WTC11 (cell line): ENCODE data around the gene PBX3. TPM values are rescaled to one million over a fixed set of nuclear protein-coding genes. Genes with fewer than 3 reads are reported as not detected.

Source experiments
- ATAC-seq: fragments of 200-7000 bp; cut with Tn5 transposase; 2 replicates; pipeline ENCODE4 v1.10.0; 2021; ENCODE audit warnings: mild to moderate bottlenecking, moderate library complexity
- CTCF ChIA-PET: fragments of 300-600 bp; sonication (Branson Sonifier 250); formaldehyde crosslinking; loops from one replicate; lab custom pipeline; 2021; ENCODE audit warnings: antibody characterized with exemption; lab: Charles Lee
- POLR2A ChIA-PET: fragments of 350-600 bp; sonication (Branson Sonifier 250); formaldehyde crosslinking; loops from one replicate; lab custom pipeline; 2021; ENCODE audit warnings: antibody characterized with exemption; lab: Charles Lee
- DNase-seq: peaks from one replicate; pipeline ENCODE4 v3.0.0; 2021; ENCODE audit warnings: low spot score
- H3K27ac Mint-ChIP-seq: 2 replicates; pipeline ENCODE4 v1.8.0; 2021; ENCODE audit warnings: mixed read lengths
- H3K27me3 Mint-ChIP-seq: 2 replicates; pipeline ENCODE4 v1.8.0; 2021; ENCODE audit warnings: low read depth, mild to moderate bottlenecking, moderate library complexity, mixed read lengths
- H3K36me3 Mint-ChIP-seq: 2 replicates; pipeline ENCODE4 v1.8.0; 2021; ENCODE audit warnings: mixed read lengths
- H3K4me1 Mint-ChIP-seq: 2 replicates; pipeline ENCODE4 v1.8.0; 2022; ENCODE audit warnings: mixed read lengths
- H3K4me3 Mint-ChIP-seq: 2 replicates; pipeline ENCODE4 v1.8.0; 2021; ENCODE audit warnings: mild to moderate bottlenecking, moderate library complexity, mixed read lengths
- H3K9me3 Mint-ChIP-seq: 2 replicates; pipeline ENCODE4 v1.8.0; 2021; ENCODE audit warnings: mixed read lengths
- CBFB ChIP-seq: sonication (generic); formaldehyde crosslinking; IDR thresholded peaks from 2 replicates; pipeline ENCODE4 v1.8.1; 2022; ENCODE audit warnings: mild to moderate bottlenecking, low read depth, missing genetic modification reagents
- CREM ChIP-seq: sonication (generic); formaldehyde crosslinking; IDR thresholded peaks from 2 replicates; pipeline ENCODE4 v1.8.1; 2022; ENCODE audit warnings: mild to moderate bottlenecking, missing genetic modification reagents, moderate library complexity
- HMGA2 ChIP-seq: fragments of 250-450 bp; sonication (Bioruptor Pico); IDR thresholded peaks from 2 replicates; pipeline ENCODE4 v1.4.0; 2021; ENCODE audit warnings: mild to moderate bottlenecking, moderate library complexity
- IRF2 ChIP-seq: sonication (generic); formaldehyde crosslinking; IDR thresholded peaks from 2 replicates; pipeline ENCODE4 v1.8.0; 2022; ENCODE audit warnings: low read depth, missing genetic modification reagents, borderline replicate concordance
- RELA ChIP-seq: sonication (generic); formaldehyde crosslinking; IDR thresholded peaks from 2 replicates; pipeline ENCODE4 v1.8.1; 2022; ENCODE audit warnings: missing genetic modification reagents, mild to moderate bottlenecking, borderline replicate concordance
- SP1 ChIP-seq: sonication (generic); formaldehyde crosslinking; conservative IDR thresholded peaks from 2 replicates; pipeline ENCODE4 v1.8.1; 2022; ENCODE audit warnings: missing genetic modification reagents
- TEAD4 ChIP-seq: sonication (generic); formaldehyde crosslinking; IDR thresholded peaks from 2 replicates; pipeline ENCODE4 v1.8.0; 2022; ENCODE audit warnings: mild to moderate bottlenecking, missing genetic modification reagents
- ZNF121 ChIP-seq: sonication (generic); formaldehyde crosslinking; IDR thresholded peaks from 2 replicates; pipeline ENCODE4 v1.8.0; 2023; ENCODE audit warnings: missing genetic modification reagents
- ZNF138 ChIP-seq: sonication (generic); formaldehyde crosslinking; conservative IDR thresholded peaks from 2 replicates; pipeline ENCODE4 v1.8.1; 2022; ENCODE audit warnings: mild to moderate bottlenecking, moderate library complexity, missing genetic modification reagents
- ZNF263 ChIP-seq: sonication (generic); formaldehyde crosslinking; IDR thresholded peaks from 2 replicates; pipeline ENCODE4 v1.8.1; 2022; ENCODE audit warnings: low read depth, mild to moderate bottlenecking, moderate library complexity, missing genetic modification reagents
- ZNF396 ChIP-seq: fragments of 250-450 bp; sonication (Bioruptor Pico); IDR thresholded peaks from 2 replicates; pipeline ENCODE4 v1.8.0; 2021; ENCODE audit warnings: mild to moderate bottlenecking, moderate library complexity, borderline replicate concordance
- ZNF416 ChIP-seq: fragments of 250-450 bp; sonication (Bioruptor Pico); IDR thresholded peaks from 2 replicates; pipeline ENCODE4 v1.9.0; 2021; ENCODE audit warnings: mild to moderate bottlenecking, inconsistent platforms
- ZNF671 ChIP-seq: fragments of 250-450 bp; sonication (Bioruptor Pico); IDR thresholded peaks from 2 replicates; pipeline ENCODE4 v1.8.0; 2021; ENCODE audit warnings: mild to moderate bottlenecking
- total RNA-seq: library from RNA; stranded (reverse); gene quantifications from 3 replicates; pipeline ENCODE4 v1.2.3, GENCODE V29; 2021
- TF ChIP-seq, protein P1 (sequence below): sonication (generic); formaldehyde crosslinking; IDR thresholded peaks from 2 replicates; pipeline ENCODE4 v1.8.1; 2023; ENCODE audit warnings: mild to moderate bottlenecking, missing genetic modification reagents, borderline replicate concordance
- TF ChIP-seq, protein P2 (sequence below): sonication (generic); formaldehyde crosslinking; IDR thresholded peaks from 2 replicates; pipeline ENCODE4 v1.8.1; 2022; ENCODE audit warnings: mild to moderate bottlenecking, missing genetic modification reagents, moderate library complexity, borderline replicate concordance
- TF ChIP-seq, protein P3 (sequence below): fragments of 250-450 bp; sonication (Bioruptor Pico); IDR thresholded peaks from 2 replicates; pipeline ENCODE4 v1.9.0; 2021; ENCODE audit warnings: mild to moderate bottlenecking
- TF ChIP-seq, protein P4 (sequence below): sonication (generic); formaldehyde crosslinking; IDR thresholded peaks from 2 replicates; pipeline ENCODE4 v1.8.0; 2022; ENCODE audit warnings: mild to moderate bottlenecking, missing genetic modification reagents
- TF ChIP-seq, protein P5 (sequence below): sonication (generic); formaldehyde crosslinking; IDR thresholded peaks from 2 replicates; pipeline ENCODE4 v1.8.0; 2022; ENCODE audit warnings: mild to moderate bottlenecking, missing genetic modification reagents
- TF ChIP-seq, protein P6 (sequence below): sonication (generic); formaldehyde crosslinking; IDR thresholded peaks from 2 replicates; pipeline ENCODE4 v1.8.1; 2023; ENCODE audit warnings: mild to moderate bottlenecking, missing genetic modification reagents, moderate library complexity
- TF ChIP-seq, protein P7 (sequence below): sonication (generic); formaldehyde crosslinking; IDR thresholded peaks from 2 replicates; pipeline ENCODE4 v1.8.0; 2023; ENCODE audit warnings: missing genetic modification reagents

The PBX3 gene
- total RNA-seq, 1 experiment from 2014 or later: 48.5 TPM

DNA sequence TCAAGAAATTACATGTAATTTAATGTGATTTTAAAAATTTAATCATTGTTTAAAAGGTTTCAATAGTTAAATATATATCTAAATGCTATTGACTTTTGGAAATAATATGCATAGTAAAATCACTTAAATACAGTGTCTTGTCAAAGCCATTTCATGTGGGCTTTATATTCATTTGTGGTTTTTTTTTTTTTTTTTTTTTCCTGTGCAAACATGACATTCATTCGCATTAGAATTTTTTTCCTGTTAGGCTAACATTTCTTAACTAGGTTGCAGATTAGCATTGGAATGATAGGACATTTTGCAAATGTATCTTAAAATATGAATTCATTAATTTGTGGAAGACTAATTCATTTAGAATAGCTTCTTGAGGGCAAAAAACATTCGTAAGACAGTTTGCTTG lies 149.8 kb downstream of the PBX3 start (continued):
- TF ChIP-seq, protein P1, sequence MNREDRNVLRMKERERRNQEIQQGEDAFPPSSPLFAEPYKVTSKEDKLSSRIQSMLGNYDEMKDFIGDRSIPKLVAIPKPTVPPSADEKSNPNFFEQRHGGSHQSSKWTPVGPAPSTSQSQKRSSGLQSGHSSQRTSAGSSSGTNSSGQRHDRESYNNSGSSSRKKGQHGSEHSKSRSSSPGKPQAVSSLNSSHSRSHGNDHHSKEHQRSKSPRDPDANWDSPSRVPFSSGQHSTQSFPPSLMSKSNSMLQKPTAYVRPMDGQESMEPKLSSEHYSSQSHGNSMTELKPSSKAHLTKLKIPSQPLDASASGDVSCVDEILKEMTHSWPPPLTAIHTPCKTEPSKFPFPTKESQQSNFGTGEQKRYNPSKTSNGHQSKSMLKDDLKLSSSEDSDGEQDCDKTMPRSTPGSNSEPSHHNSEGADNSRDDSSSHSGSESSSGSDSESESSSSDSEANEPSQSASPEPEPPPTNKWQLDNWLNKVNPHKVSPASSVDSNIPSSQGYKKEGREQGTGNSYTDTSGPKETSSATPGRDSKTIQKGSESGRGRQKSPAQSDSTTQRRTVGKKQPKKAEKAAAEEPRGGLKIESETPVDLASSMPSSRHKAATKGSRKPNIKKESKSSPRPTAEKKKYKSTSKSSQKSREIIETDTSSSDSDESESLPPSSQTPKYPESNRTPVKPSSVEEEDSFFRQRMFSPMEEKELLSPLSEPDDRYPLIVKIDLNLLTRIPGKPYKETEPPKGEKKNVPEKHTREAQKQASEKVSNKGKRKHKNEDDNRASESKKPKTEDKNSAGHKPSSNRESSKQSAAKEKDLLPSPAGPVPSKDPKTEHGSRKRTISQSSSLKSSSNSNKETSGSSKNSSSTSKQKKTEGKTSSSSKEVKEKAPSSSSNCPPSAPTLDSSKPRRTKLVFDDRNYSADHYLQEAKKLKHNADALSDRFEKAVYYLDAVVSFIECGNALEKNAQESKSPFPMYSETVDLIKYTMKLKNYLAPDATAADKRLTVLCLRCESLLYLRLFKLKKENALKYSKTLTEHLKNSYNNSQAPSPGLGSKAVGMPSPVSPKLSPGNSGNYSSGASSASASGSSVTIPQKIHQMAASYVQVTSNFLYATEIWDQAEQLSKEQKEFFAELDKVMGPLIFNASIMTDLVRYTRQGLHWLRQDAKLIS: no peak
- TF ChIP-seq HMGA2 (CRISPR knock-in tag) (no peak), ZNF263 (no peak), CBFB (CRISPR knock-in tag) (no peak), TEAD4 (no peak)
- TF ChIP-seq, protein P2, sequence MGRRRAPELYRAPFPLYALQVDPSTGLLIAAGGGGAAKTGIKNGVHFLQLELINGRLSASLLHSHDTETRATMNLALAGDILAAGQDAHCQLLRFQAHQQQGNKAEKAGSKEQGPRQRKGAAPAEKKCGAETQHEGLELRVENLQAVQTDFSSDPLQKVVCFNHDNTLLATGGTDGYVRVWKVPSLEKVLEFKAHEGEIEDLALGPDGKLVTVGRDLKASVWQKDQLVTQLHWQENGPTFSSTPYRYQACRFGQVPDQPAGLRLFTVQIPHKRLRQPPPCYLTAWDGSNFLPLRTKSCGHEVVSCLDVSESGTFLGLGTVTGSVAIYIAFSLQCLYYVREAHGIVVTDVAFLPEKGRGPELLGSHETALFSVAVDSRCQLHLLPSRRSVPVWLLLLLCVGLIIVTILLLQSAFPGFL: no peak

DNA sequence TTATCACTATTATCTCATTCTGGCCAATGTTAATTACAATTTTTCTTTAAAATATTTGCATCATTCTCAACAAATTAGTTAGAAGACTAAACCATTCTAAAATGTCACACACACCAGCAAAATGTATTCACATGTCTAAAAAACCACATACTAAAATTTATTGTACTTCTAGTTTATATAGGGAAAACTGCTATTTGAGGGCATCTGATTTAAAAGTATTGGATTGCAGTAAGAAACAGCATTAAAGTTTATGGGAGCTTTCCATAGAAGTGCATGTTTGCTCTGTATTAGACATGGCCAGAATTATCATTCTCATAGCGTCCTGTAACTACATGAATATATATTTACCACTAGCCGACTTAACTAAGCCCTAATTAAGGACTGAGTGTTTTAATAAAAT lies 150.3 kb downstream of the PBX3 start:
- DNase-seq (no peak), ATAC-seq (no peak)
- ChIA-PET POLR2A (no interaction called here), CTCF (no interaction called here)
- no peak for TF ChIP-seq ZNF396 (CRISPR knock-in tag)
- TF ChIP-seq ZNF138 (CRISPR knock-in tag): no peak
- no peak for TF ChIP-seq SP1
- TF ChIP-seq, protein P3, sequence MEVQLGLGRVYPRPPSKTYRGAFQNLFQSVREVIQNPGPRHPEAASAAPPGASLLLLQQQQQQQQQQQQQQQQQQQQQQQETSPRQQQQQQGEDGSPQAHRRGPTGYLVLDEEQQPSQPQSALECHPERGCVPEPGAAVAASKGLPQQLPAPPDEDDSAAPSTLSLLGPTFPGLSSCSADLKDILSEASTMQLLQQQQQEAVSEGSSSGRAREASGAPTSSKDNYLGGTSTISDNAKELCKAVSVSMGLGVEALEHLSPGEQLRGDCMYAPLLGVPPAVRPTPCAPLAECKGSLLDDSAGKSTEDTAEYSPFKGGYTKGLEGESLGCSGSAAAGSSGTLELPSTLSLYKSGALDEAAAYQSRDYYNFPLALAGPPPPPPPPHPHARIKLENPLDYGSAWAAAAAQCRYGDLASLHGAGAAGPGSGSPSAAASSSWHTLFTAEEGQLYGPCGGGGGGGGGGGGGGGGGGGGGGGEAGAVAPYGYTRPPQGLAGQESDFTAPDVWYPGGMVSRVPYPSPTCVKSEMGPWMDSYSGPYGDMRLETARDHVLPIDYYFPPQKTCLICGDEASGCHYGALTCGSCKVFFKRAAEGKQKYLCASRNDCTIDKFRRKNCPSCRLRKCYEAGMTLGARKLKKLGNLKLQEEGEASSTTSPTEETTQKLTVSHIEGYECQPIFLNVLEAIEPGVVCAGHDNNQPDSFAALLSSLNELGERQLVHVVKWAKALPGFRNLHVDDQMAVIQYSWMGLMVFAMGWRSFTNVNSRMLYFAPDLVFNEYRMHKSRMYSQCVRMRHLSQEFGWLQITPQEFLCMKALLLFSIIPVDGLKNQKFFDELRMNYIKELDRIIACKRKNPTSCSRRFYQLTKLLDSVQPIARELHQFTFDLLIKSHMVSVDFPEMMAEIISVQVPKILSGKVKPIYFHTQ (CRISPR knock-in tag): no peak
- TF ChIP-seq, protein P4, sequence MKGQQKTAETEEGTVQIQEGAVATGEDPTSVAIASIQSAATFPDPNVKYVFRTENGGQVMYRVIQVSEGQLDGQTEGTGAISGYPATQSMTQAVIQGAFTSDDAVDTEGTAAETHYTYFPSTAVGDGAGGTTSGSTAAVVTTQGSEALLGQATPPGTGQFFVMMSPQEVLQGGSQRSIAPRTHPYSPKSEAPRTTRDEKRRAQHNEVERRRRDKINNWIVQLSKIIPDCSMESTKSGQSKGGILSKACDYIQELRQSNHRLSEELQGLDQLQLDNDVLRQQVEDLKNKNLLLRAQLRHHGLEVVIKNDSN (CRISPR knock-in tag): no peak
- TF ChIP-seq, protein P5, sequence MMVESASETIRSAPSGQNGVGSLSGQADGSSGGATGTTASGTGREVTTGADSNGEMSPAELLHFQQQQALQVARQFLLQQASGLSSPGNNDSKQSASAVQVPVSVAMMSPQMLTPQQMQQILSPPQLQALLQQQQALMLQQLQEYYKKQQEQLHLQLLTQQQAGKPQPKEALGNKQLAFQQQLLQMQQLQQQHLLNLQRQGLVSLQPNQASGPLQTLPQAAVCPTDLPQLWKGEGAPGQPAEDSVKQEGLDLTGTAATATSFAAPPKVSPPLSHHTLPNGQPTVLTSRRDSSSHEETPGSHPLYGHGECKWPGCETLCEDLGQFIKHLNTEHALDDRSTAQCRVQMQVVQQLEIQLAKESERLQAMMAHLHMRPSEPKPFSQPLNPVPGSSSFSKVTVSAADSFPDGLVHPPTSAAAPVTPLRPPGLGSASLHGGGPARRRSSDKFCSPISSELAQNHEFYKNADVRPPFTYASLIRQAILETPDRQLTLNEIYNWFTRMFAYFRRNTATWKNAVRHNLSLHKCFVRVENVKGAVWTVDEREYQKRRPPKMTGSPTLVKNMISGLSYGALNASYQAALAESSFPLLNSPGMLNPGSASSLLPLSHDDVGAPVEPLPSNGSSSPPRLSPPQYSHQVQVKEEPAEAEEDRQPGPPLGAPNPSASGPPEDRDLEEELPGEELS (CRISPR knock-in tag): no peak
- no peak for TF ChIP-seq ZNF121
- no peak for TF ChIP-seq IRF2 (CRISPR knock-in tag)
- TF ChIP-seq RELA (CRISPR knock-in tag): no peak
- TF ChIP-seq, protein P6, sequence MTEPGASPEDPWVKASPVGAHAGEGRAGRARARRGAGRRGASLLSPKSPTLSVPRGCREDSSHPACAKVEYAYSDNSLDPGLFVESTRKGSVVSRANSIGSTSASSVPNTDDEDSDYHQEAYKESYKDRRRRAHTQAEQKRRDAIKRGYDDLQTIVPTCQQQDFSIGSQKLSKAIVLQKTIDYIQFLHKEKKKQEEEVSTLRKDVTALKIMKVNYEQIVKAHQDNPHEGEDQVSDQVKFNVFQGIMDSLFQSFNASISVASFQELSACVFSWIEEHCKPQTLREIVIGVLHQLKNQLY (CRISPR knock-in tag): no peak
- no peak for TF ChIP-seq ZNF416 (CRISPR knock-in tag)
- TF ChIP-seq, protein P7, sequence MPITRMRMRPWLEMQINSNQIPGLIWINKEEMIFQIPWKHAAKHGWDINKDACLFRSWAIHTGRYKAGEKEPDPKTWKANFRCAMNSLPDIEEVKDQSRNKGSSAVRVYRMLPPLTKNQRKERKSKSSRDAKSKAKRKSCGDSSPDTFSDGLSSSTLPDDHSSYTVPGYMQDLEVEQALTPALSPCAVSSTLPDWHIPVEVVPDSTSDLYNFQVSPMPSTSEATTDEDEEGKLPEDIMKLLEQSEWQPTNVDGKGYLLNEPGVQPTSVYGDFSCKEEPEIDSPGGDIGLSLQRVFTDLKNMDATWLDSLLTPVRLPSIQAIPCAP (CRISPR knock-in tag): no peak
- TF ChIP-seq, protein P2: no peak
- no peak for TF ChIP-seq CREM (CRISPR knock-in tag)
- no peak for TF ChIP-seq ZNF671 (CRISPR knock-in tag)
- H3K36me3 Mint-ChIP-seq: no peaks in the 10 kb centered on the region
- H3K4me3 Mint-ChIP-seq: no peak overlapping the region
- no peak overlapping the region for H3K27ac Mint-ChIP-seq
- peaks cover 66% of the 10 kb centered on the region for H3K4me1 Mint-ChIP-seq
- H3K27me3 Mint-ChIP-seq: no peaks in the 10 kb centered on the region
- no peaks in the 10 kb centered on the region for H3K9me3 Mint-ChIP-seq
